Esophagus squamous epithelium (tissue), 5 donors: ENCODE measurements around the gene POMT2. TPM values are rescaled to one million over a fixed set of nuclear protein-coding genes. Genes with fewer than 3 reads are reported as not detected.

ENCODE experiments used
- DNase-seq: peaks from one replicate; lab custom pipeline; 2025; lab: John Stamatoyannopoulos, UW
- H3K27ac ChIP-seq, 4 donors: fragments of 200-600 bp; sonication (generic); one replicate each; pipeline ENCODE4 v1.5.1; 2016 to 2019; ENCODE audit warnings: mild to moderate bottlenecking in 1 of 4
- H3K27me3 ChIP-seq, 4 donors: fragments of 200-600 bp; sonication (generic); 1 replicate in 3 of 4; 2 replicates in 1 of 4; pipeline versions ENCODE4 v1.5.1 to v1.6.0; 2017 to 2021; ENCODE audit warnings: antibody characterized with exemption in 1 of 4
- H3K36me3 ChIP-seq, 3 donors: fragments of 200-600 bp; sonication (generic); one replicate each; pipeline ENCODE4 v1.5.1; 2016 to 2019
- H3K4me1 ChIP-seq, 3 donors: fragments of 200-600 bp; sonication (generic); one replicate each; pipeline ENCODE4 v1.5.1; 2017 to 2019
- H3K4me3 ChIP-seq, 4 donors: fragments of 200-600 bp; sonication (generic); 1 replicate in 3 of 4; 2 replicates in 1 of 4; pipeline ENCODE4 v1.5.1; 2016 to 2019; ENCODE audit warnings: mild to moderate bottlenecking in 2 of 4, moderate library complexity in 1 of 4
- H3K9me3 ChIP-seq, 3 donors: fragments of 200-600 bp; sonication (generic); one replicate each; pipeline ENCODE4 v1.5.1; 2016 to 2019
- CTCF ChIP-seq, 6 experiments: fragments of 450-650 bp in 4 of 6; fragments of 200-600 bp in 2 of 6; sonication (generic) in 2 of 6; IDR thresholded peaks; one replicate each; pipeline ENCODE4 v1.5.1; 2016 to 2019; ENCODE audit warnings: antibody characterized with exemption in 6 of 6, mild to moderate bottlenecking in 4 of 6, moderate library complexity in 4 of 6
- POLR2A ChIP-seq, 4 donors: fragments of 450-650 bp; IDR thresholded peaks; one replicate each; pipeline ENCODE4 v1.6.1; 2017; ENCODE audit warnings: antibody characterized with exemption in 4 of 4, mild to moderate bottlenecking in 4 of 4, moderate library complexity in 3 of 4
- WGBS, 2 donors: methylation state at CpG; one replicate each; pipeline ENCODE4 v1.1.5; 2018; 5-methylcytosine and 5-hydroxymethylcytosine counted together
- intact Hi-C: fragments of 100-400 bp; cut with DNase I; formaldehyde crosslinking; loops from one replicate; pipeline ENCODE4 v1.15.0; 2022
- total RNA-seq, 4 donors: library from RNA; depleted of rRNA; stranded (reverse); fragments of >200 nt; gene quantifications; one replicate each; pipeline ENCODE4 v1.1.0, GENCODE V29; 2016
- donor health status: DM: yes; HTN: yes; CAD: no.

POMT2 gene
- total RNA-seq, 4 donors from 2014 or later: 7.3 to 16.0 (median 8.4) TPM

- TF ChIP-seq CTCF (IDR thresholded peaks at IDR 0.05) (no peak), POLR2A (IDR thresholded peaks at IDR 0.05) (no peak)
- Histone ChIP-seq H3K9me3 (no peaks in the 10 kb centered on the region), H3K4me1 (no peaks in the 10 kb centered on the region), H3K27ac (no peak overlapping the region), H3K36me3 (no peaks in the 10 kb centered on the region), H3K27me3 (peaks cover 0 to 44% (median 0%) of the 10 kb centered on the region in 4 donors), H3K4me3 (no peak overlapping the region)
- intact Hi-C loops: no loop called here
- WGBS, 2 donors: 53 to 64% methylated on average over 2 to 6 of the region's 10 CpGs
- DNase-seq: no peak
These were observed 60.1 kb downstream of the POMT2 start for GRCh38 chr14:77260631-77261030.

- H3K4me3 ChIP-seq: no peak overlapping the region
- H3K27ac ChIP-seq: no peak overlapping the region
- H3K36me3 ChIP-seq: no peaks in the 10 kb centered on the region
- H3K27me3 ChIP-seq: peaks cover 0 to 42% (median 0%) of the 10 kb centered on the region in 4 donors
- no peaks in the 10 kb centered on the region for H3K4me1 ChIP-seq
- TF ChIP-seq CTCF (IDR thresholded peaks at IDR 0.05) (no peak), POLR2A (IDR thresholded peaks at IDR 0.05) (no peak)
- intact Hi-C loops: no loop called here
- no peaks in the 10 kb centered on the region for H3K9me3 ChIP-seq
- no peak for DNase-seq
- 82 to 86% methylated on average over 3 to 5 of the region's 11 CpGs for WGBS, 2 donors
These were observed 60.5 kb downstream of the POMT2 start for GRCh38 chr14:77260199-77260598.

GRCh38 chr14:77259025-77259715, 61.5 kb downstream of the POMT2 start:
- H3K36me3 ChIP-seq: no peaks in the 10 kb centered on the region
- WGBS, 2 donors: 39 to 41% methylated on average over 3 to 8 of the region's 11 CpGs
- intact Hi-C loops: no loop called here
- no peak for TF ChIP-seq POLR2A (IDR thresholded peaks at IDR 0.05)
- TF ChIP-seq CTCF (IDR thresholded peaks at IDR 0.05): no peak
- no peak overlapping the region for H3K4me3 ChIP-seq
- H3K27me3 ChIP-seq: peaks cover 0 to 39% (median 0%) of the 10 kb centered on the region in 4 donors
- DNase-seq: no peak
- no peaks in the 10 kb centered on the region for H3K4me1 ChIP-seq
- H3K9me3 ChIP-seq: no peaks in the 10 kb centered on the region
- no peak overlapping the region for H3K27ac ChIP-seq

GRCh38 chr14:77258566-77258965, 62.1 kb downstream of the POMT2 start:
- 83% methylated on average over 2 of the region's 5 CpGs; no CpG with 5 or more reads in 1 of the 2 donors for WGBS, 2 donors
- H3K27ac ChIP-seq: no peak overlapping the region
- H3K27me3 ChIP-seq: peaks cover 0 to 39% (median 0%) of the 10 kb centered on the region in 4 donors
- H3K4me1 ChIP-seq: no peaks in the 10 kb centered on the region
- no peak overlapping the region for H3K4me3 ChIP-seq
- peaks cover 0 to 6% (median 0%) of the 10 kb centered on the region in 3 donors for H3K36me3 ChIP-seq
- no peaks in the 10 kb centered on the region for H3K9me3 ChIP-seq
- no peak for TF ChIP-seq CTCF (IDR thresholded peaks at IDR 0.05)
- TF ChIP-seq POLR2A (IDR thresholded peaks at IDR 0.05): no peak
- intact Hi-C loops: no loop called here
- no peak for DNase-seq

- DNase-seq: no peak
- WGBS, 2 donors: no CpG with 5 or more reads among the region's 10 CpGs
- H3K4me1 ChIP-seq: no peaks in the 10 kb centered on the region
- no peak overlapping the region for H3K27ac ChIP-seq
- intact Hi-C loops: no loop called here
- no peak for TF ChIP-seq POLR2A (IDR thresholded peaks at IDR 0.05)
- TF ChIP-seq CTCF (IDR thresholded peaks at IDR 0.05): no peak
- peaks cover 0 to 14% (median 0%) of the 10 kb centered on the region in 3 donors for H3K36me3 ChIP-seq
- H3K9me3 ChIP-seq: no peaks in the 10 kb centered on the region
- H3K27me3 ChIP-seq: peaks cover 0 to 39% (median 0%) of the 10 kb centered on the region in 4 donors
- no peak overlapping the region for H3K4me3 ChIP-seq
These were observed 63.0 kb downstream of the POMT2 start for GRCh38 chr14:77257700-77258099.
